SK-N-SH treated with all-trans-retinoic acid at 6 μM for 48 hours (cell line): Measurements from ENCODE around the gene AUTS2.

ENCODE experiments used
- CREB5 ChIP-seq: fragments of 250-450 bp; sonication (Bioruptor Pico); IDR thresholded peaks from 2 replicates; pipeline ENCODE4 v1.5.1; 2020; ENCODE audit warnings: low read depth, mild to moderate bottlenecking, moderate library complexity
- CSDC2 ChIP-seq: fragments of 250-450 bp; sonication (Bioruptor Pico); IDR thresholded peaks from 2 replicates; pipeline ENCODE4 v1.5.0; 2020; ENCODE audit warnings: mild to moderate bottlenecking, moderate library complexity
- PATZ1 ChIP-seq: fragments of 250-450 bp; sonication (Bioruptor Pico); IDR thresholded peaks from 2 replicates; pipeline ENCODE4 v1.8.0; 2020; ENCODE audit warnings: mild to moderate bottlenecking, moderate library complexity, borderline replicate concordance
- POU6F1 ChIP-seq: fragments of 250-450 bp; sonication (Bioruptor Pico); IDR thresholded peaks from 2 replicates; pipeline ENCODE4 v1.8.0; 2021; ENCODE audit warnings: low read depth, mild to moderate bottlenecking, moderate library complexity, borderline replicate concordance
- RARB ChIP-seq: fragments of 250-450 bp; sonication (Bioruptor Pico); IDR thresholded peaks from 2 replicates; pipeline ENCODE4 v1.8.0; 2021; ENCODE audit warnings: mild to moderate bottlenecking, moderate library complexity
- ZFP3 ChIP-seq: fragments of 250-450 bp; sonication (Bioruptor Pico); IDR thresholded peaks from 2 replicates; pipeline ENCODE4 v1.5.0; 2020; ENCODE audit warnings: mild to moderate bottlenecking, moderate library complexity
- ZFP30 ChIP-seq: fragments of 450-650 bp; formaldehyde crosslinking; IDR thresholded peaks from 2 replicates; pipeline ENCODE4 v1.5.0; 2022; ENCODE audit warnings: mild to moderate bottlenecking, moderate library complexity

DNA sequence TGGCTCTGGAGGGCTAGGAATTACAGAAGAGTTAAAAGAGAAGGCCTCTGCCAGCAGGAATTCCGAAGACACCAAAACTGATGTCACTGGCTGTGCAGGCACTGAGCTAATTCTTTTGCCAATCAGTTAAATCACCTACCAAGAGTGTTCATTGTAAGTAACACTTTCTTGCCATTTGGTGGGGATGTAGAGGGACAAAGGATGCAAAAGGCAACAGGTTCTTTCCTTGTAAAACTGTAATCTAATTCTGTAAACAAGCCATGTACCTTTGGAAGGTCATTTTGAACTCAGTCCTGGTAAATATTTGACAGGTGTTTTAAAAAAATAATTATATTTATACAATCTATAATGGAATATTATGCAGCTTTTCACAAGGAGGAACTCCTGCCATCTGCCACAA is 438.4 kb downstream of the AUTS2 start:
- TF ChIP-seq PATZ1 (CRISPR knock-in tag) (no peak), CSDC2 (CRISPR knock-in tag) (no peak), POU6F1 (no peak), ZFP3 (CRISPR knock-in tag) (no peak), CREB5 (CRISPR knock-in tag) (no peak), ZFP30 (CRISPR knock-in tag) (no peak), RARB (no peak)
